ENCODE data around the gene STRADA.

The STRADA gene

DNA sequence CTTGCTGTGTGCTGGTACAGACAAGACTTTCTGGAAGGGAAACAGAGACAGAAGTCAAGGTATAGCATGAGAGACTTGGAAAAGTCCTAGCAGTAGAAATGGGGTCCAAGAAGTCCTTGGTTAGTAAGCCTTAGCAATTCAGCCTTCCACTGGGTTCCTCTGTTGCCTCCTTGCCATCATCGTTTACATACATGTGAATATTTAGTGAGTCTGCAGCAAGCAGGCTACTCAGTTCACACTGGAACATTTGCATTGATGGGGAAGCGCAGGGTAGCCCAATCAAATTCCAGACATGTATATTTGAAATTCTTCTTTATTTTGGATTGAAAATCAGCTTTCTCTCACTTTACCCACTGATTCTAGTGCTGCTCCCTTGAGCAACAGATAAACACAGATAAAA, 68.7 kb downstream of the STRADA start:
- DNase-seq, result no peak
- TF ChIP-seq POLR2A (IDR thresholded peaks at IDR 0.05; ENCODE audit: low read length) (no peak), GATA1 (IDR thresholded peaks at IDR 0.05; ENCODE audit: low read depth, low read length) (no peak)

DNA sequence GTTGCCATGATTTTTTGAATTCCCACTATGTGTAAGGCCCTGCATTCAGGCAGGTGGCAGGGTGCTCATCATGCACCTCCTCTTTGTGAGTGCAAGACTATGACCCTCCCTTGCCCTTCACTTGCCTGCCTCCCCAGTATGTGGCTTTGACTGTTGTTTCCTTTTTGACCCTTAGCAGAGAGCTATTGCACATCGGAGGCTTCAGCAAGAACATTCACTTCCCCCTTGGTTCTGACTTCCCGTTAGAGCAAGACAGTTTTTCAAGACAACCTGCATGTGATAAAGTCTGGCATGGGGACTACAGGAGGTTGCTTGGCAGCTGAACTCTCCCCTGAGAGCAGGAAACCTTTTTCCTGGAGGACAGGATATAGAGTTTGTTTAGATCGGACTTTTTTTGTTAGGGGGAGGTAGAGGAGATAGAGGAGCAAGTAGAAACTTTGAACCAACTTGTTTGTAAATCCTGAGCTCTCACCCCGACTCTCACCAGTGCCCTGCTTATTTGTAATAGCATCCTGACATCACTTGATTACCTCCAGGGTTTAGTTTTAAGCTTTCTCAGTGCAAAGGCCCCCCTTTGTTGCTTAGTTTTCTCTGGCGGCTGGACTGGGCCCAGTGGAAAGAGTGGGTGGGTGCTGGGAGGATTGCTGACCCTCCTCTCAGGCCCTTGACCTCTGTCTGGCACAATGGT, 75.9 kb downstream of the STRADA start:
- TF ChIP-seq POLR2A (IDR thresholded peaks at IDR 0.05; ENCODE audit: low read length), result no peak
- TF ChIP-seq GATA1 (IDR thresholded peaks at IDR 0.05; ENCODE audit: low read depth, low read length), result no peak
- DNase-seq, result no peak

DNA sequence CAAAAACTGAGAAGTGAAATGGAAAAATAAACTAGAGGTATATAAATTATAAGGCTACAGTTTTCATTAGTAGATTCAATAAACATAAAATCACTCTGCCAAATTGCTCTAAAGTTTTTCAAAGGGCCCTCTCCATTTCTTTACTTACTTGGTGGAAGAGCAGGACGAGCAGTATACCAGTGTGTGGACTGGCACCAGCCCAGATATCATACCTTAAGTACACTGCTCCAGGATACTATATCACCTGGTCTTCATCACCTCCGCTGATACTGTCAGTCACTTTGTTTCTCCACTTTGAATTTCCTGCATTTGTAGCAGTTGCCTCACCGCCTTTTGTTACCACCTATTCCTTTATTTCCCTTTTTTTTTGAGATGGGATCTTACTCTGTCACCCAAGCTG, 81.7 kb downstream of the STRADA start:
- DNase-seq, result no peak

DNA sequence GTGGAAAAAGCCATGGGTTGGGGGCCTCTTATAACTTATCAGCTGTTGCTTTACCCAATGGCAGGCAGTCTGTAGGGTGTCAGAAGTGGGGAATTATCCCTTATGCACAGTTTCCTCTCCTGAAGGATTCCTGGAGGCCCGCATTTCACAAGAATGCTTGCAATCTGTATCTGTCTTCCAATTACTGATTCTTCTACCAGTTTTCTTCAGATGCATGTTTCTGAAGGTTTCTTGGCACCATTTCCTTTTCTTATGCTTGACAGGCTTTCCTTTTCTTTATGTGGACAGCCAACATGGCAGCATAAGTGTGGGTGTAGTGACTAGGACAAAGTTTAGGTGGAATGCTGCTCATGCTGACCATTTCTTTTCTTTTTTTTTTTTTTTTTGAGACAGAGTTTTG, 83.2 kb downstream of the STRADA start:
- no peak for DNase-seq
- no peak for TF ChIP-seq POLR2A (IDR thresholded peaks at IDR 0.05; ENCODE audit: low read length)
- TF ChIP-seq GATA1 (IDR thresholded peaks at IDR 0.05; ENCODE audit: low read depth, low read length), result no peak

More for the DNA sequence above, 81.7 kb downstream of the STRADA start:
- TF ChIP-seq POLR2A (IDR thresholded peaks at IDR 0.05; ENCODE audit: low read length), result no peak
- no peak for TF ChIP-seq GATA1 (IDR thresholded peaks at IDR 0.05; ENCODE audit: low read depth, low read length)

DNA sequence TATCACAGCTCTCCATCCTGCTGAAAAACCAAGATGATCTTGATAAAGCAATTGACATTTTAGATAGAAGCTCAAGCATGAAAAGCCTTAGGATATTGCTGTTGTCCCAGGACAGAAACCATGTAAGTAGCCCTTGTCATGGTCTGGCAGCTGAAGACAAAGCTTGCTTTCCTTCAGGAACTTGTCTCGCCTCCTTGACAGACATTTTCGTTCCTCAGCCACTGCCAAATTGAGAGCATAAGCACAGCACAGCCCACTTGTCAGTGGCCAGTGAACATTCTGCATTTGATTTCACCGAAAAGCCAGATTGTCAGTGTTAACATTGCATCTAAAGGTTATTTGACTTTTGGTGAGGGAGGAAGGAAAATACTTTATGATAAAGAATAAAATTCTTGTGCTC, 83.8 kb downstream of the STRADA start:
- TF ChIP-seq GATA1 (IDR thresholded peaks at IDR 0.05; ENCODE audit: low read depth, low read length) (no peak), POLR2A (IDR thresholded peaks at IDR 0.05; ENCODE audit: low read length) (no peak)
- no peak for DNase-seq

DNA sequence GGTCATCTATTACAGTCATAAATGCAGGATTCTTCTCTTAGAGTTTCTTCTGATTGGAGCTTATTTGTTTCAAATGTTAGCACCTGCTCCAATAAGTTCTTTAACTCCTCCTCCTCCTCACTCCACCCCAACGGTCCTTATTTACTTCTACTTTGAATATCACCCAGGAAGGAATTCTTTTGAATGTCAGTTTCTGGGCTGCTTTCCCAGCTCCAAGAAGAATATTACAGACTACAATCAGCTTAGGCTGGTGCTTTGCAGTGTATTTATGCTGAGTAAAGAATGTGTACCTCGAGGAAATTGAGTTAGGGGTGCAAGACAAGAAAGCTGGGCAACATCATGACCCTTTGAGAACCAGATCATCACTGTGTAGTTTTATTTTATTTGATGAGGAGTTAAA, 88.5 kb downstream of the STRADA start:
- TF ChIP-seq GATA1 (IDR thresholded peaks at IDR 0.05; ENCODE audit: low read depth, low read length) (no peak), POLR2A (IDR thresholded peaks at IDR 0.05; ENCODE audit: low read length) (no peak)
- no peak for DNase-seq

All from erythroblast (primary cell).